ENCODE measurements around the gene FBXL14.
"Not testable (repeated sequence)": the region's sequence is repeated elsewhere in the genome, so short reads cannot be mapped to it uniquely, and the experiment has no call there.

Gene FBXL14

DNA sequence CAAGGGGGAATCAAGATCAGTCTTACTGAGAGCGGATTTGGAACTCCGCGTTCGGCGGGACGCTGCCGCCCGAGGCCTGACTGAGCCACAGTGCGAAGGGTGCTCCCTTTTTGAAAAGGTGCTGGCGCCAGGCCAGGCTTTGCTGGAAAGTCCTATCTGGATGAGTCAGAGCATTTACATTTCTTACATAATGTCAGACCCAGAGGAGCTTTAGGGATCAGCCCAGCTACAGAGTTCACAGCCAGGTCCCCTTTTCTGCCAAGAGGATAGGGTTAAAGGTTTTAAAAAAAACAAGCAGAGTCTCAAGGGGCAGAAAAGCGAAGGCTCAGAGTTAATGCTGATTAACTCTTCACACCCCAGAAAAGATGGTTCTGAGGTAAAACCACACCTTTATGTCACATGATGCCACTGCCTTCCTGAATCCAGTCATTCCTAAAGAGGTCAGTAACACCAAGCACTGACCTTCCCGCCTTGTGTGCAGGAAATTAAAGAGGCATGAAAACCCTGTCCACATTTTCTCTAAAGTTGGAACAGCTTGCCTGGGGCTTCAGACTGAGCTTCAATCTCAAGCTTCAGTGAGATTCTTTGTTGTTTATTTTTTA is 11.7 kb upstream of the FBXL14 start:
- H3K4me1 ChIP-seq (ENCODE audit: control insufficient read depth, insufficient read depth, low read length), result no peaks in the 10 kb centered on the region; the same call in 1 of the 2 replicates

DNA sequence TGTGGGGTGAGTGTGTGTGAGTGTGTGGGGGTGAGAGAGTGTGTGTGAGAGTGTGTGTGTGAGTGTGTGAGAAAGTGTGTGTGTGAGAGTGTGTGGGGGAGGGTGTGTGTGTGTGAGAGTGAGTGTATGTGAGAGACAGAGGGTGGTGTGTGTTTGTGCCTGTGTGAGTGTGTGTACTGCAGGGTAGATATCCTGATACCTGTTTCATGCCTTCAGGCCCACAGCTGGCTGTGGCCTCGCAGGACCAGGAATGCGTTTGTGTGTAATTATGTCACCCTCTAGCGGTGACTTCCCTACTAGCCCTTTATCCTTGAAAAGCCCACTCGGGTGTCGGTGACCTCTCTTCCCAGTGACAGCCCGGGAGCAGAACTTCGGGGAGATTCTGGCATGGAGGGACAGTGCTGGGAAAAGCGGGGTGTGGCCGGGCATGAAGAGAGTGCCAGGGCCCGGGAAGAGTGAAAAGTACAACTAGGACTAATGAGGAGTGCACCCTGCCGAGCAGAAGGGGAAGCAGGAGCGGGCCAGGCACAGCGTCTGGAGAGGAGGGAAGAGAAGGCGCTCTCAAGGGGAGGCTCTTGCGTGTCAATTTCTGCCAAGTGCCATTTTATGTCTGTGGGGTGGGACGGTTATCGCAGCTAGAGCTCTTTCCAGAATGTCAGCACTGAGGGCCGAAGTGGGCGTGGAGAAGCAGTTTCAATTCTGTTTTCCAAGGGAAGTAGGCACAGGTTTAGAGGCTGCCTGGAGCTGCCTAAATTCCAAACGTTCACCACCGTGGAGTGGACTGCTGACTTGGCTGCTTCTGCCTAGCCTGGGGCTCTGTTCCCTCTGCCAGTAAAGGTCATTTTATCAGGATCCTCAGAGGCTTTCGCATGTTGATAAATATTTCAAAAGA is 11.0 kb upstream of the FBXL14 start:
- Histone ChIP-seq H3K36me3 (ENCODE audit: control insufficient read depth, insufficient read depth, low read length) (no peaks in the 10 kb centered on the region), H3K27me3 (ENCODE audit: control insufficient read depth, insufficient read depth, low read length) (peaks cover 5% of the 10 kb centered on the region; the same call in 1 of the 2 replicates), H3K27ac (ENCODE audit: low read length) (no peak overlapping the region), H3K9me3 (ENCODE audit: control insufficient read depth, insufficient read depth, low read length) (no peaks in the 10 kb centered on the region), H3K4me1 (ENCODE audit: control insufficient read depth, insufficient read depth, low read length) (no peaks in the 10 kb centered on the region; the same call in 1 of the 2 replicates), H3K4me3 (ENCODE audit: low read length) (peak overlapping the region; percentile 22; the same call in 1 of the 2 replicates)
- DNase-seq (ENCODE audit: low read depth, low spot score), result no peak
- no CpG with 5 or more reads among the region's 22 CpGs for WGBS (ENCODE audit: insufficient coverage, insufficient read length)

More for the DNA sequence above, 11.7 kb upstream of the FBXL14 start:
- Histone ChIP-seq H3K4me3 (ENCODE audit: low read length) (no peak overlapping the region; the same call in 1 of the 2 replicates), H3K36me3 (ENCODE audit: control insufficient read depth, insufficient read depth, low read length) (no peaks in the 10 kb centered on the region), H3K27ac (ENCODE audit: low read length) (no peak overlapping the region), H3K27me3 (ENCODE audit: control insufficient read depth, insufficient read depth, low read length) (peaks cover 5% of the 10 kb centered on the region; the same call in 1 of the 2 replicates), H3K9me3 (ENCODE audit: control insufficient read depth, insufficient read depth, low read length) (no peaks in the 10 kb centered on the region)
- DNase-seq (ENCODE audit: low read depth, low spot score), result no peak
- no CpG with 5 or more reads among the region's 12 CpGs for WGBS (ENCODE audit: insufficient coverage, insufficient read length)

DNA sequence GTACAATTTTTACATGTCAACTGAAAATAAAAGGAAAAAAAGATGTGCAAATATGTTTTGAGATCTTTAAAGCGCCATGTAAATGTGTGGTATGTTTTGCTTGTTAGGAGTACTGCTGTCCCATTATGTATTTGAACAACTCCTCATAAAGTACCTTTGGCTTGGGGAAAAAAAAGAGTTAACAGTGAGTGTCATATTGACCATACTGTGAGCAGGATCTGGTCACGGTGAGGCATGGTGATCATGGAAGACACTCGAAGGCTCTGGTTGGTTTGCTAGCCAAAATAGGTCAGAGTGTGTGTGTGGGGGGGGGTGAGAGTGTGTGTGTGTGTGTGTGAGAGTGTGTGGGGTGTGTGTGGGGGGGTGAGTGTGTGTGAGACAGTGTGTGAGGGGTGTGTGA is 10.1 kb upstream of the FBXL14 start:
- no peaks in the 10 kb centered on the region; the same call in 1 of the 2 replicates for H3K4me1 ChIP-seq (ENCODE audit: control insufficient read depth, insufficient read depth, low read length)
- DNase-seq (ENCODE audit: low read depth, low spot score), result no peak
- WGBS (ENCODE audit: insufficient coverage, insufficient read length), result no CpG with 5 or more reads among the region's 3 CpGs
- H3K9me3 ChIP-seq (ENCODE audit: control insufficient read depth, insufficient read depth, low read length), result no peaks in the 10 kb centered on the region
- no peak overlapping the region for H3K27ac ChIP-seq (ENCODE audit: low read length)
- no peak overlapping the region for H3K4me3 ChIP-seq (ENCODE audit: low read length)
- H3K27me3 ChIP-seq (ENCODE audit: control insufficient read depth, insufficient read depth, low read length), result peaks cover 5% of the 10 kb centered on the region; the same call in 1 of the 2 replicates
- no peaks in the 10 kb centered on the region for H3K36me3 ChIP-seq (ENCODE audit: control insufficient read depth, insufficient read depth, low read length)

DNA sequence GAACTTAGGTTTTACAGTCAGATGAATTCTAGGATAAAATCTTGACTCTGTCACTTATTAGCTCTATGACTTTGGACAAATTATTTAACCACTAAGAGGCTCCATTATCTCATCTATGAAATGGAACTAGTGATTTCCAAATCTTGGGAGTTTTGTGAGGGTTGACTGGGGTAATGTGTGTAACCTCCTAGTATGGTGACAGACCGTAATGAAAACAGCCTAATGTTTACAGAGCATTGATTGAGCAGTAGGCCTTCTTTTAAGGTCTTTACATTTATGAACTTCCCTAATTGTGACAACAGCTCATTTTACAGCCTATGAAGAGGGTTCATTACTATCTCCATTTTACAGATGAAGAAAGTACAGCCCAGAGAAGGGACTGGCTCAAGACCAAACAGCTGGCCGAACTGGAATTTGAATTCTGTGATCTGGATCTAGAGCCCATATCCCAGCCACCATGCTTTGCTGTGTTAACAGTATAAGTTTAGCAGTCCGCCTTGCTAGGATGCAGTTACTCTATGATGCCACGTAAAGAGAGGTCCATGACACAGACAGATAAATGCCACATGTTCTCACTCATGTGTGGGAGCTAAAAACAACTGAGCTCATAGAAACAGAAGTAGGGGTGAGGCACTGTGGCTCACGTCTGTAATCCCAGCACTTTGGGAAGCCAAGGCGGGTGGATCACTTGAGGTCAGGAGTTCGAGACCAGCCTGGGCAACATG is 9.1 kb upstream of the FBXL14 start:
- Histone ChIP-seq H3K27ac (ENCODE audit: low read length) (no peak overlapping the region), H3K36me3 (ENCODE audit: control insufficient read depth, insufficient read depth, low read length) (no peaks in the 10 kb centered on the region), H3K9me3 (ENCODE audit: control insufficient read depth, insufficient read depth, low read length) (no peaks in the 10 kb centered on the region), H3K4me3 (ENCODE audit: low read length) (no peak overlapping the region), H3K4me1 (ENCODE audit: control insufficient read depth, insufficient read depth, low read length) (no peaks in the 10 kb centered on the region; the same call in 1 of the 2 replicates), H3K27me3 (ENCODE audit: control insufficient read depth, insufficient read depth, low read length) (peaks cover 5% of the 10 kb centered on the region; the same call in 1 of the 2 replicates)
- WGBS (ENCODE audit: insufficient coverage, insufficient read length), result no CpG with 5 or more reads among the region's 7 CpGs
- DNase-seq (ENCODE audit: low read depth, low spot score), result no peak

DNA sequence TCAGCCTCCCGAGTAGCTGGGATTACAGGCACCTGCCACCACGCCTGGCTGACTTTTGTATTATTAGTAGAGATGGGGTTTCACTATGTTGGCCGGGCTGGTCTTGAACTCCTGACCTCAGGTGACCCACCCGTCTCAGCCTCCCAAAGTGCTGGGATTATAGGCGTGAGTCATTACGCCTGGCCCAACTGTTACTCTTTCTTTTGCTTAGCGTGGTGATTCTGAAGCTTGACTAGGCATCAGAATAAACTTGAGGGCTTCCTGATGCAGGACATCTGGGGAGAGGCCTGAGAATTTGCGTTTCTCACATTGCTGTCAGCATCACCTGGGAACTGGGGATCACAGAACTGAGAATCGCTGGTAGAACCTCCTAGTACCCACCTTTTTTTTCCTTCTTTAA is 8.3 kb upstream of the FBXL14 start:
- not testable (repeated sequence) for H3K27ac ChIP-seq (ENCODE audit: low read length); H3K4me1 ChIP-seq (ENCODE audit: control insufficient read depth, insufficient read depth, low read length); H3K36me3 ChIP-seq (ENCODE audit: control insufficient read depth, insufficient read depth, low read length); H3K4me3 ChIP-seq (ENCODE audit: low read length); H3K9me3 ChIP-seq (ENCODE audit: control insufficient read depth, insufficient read depth, low read length); DNase-seq (ENCODE audit: low read depth, low spot score); H3K27me3 ChIP-seq (ENCODE audit: control insufficient read depth, insufficient read depth, low read length)
- WGBS (ENCODE audit: insufficient coverage, insufficient read length), result no CpG with 5 or more reads among the region's 9 CpGs

DNA sequence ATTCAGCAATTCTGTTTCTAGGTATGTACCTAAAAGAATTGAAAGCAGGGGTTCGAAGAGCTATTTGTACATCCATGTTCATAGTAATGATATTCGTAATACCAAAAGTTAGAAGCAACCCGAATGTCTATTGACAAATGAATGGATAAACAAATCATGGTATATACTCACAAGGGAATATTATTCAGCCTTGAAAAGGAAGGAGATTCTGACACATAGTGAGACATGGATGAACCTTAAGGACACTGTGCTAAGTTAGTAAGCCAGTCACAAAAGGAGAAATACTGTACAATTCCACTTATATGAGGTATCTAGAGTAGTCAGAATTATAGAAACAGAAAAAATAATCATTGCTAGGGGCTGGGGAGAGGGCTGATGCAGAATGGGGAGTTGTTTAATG is 4.4 kb upstream of the FBXL14 start:
- H3K4me1 ChIP-seq (ENCODE audit: control insufficient read depth, insufficient read depth, low read length), result no peaks in the 10 kb centered on the region
- H3K9me3 ChIP-seq (ENCODE audit: control insufficient read depth, insufficient read depth, low read length), result no peaks in the 10 kb centered on the region
- no peak overlapping the region for H3K4me3 ChIP-seq (ENCODE audit: low read length)
- H3K36me3 ChIP-seq (ENCODE audit: control insufficient read depth, insufficient read depth, low read length), result no peaks in the 10 kb centered on the region
- no CpG with 5 or more reads among the region's 3 CpGs for WGBS (ENCODE audit: insufficient coverage, insufficient read length)
- no peak for DNase-seq (ENCODE audit: low read depth, low spot score)
- peaks cover 6% of the 10 kb centered on the region; the same call in 1 of the 2 replicates for H3K27me3 ChIP-seq (ENCODE audit: control insufficient read depth, insufficient read depth, low read length)
- H3K27ac ChIP-seq (ENCODE audit: low read length), result no peak overlapping the region

DNA sequence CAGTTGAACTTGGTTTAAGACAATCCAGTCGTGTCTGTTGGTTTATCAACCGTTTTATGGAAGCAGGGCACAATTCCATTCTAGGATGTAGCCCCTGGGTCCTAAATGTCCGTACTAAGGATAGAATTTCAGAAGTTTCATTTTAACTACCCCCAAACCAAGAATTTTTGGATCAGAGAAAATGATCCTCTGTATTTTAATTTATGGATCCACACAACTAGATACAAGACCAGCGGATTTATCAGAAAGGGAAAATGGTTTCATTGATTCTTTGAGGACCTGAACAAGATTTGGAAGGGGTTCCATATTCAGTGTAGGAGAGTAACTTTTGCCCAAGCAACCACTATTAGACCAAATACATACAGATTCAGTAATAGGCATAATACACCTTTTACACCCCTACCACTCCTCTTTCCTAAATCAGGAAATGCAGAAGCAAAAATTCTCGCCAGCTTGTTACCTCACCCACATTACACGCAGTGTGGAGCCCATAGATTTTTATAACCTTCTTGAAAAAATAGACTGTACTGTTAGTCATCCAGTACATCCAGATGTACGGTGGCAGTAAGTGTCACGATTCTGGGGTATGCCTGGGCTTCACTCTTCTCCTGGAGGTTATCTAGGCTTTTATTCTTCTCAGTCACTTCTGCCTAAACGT is 1.4 kb upstream of the FBXL14 start:
- no peak overlapping the region for H3K27ac ChIP-seq (ENCODE audit: low read length)
- H3K36me3 ChIP-seq (ENCODE audit: control insufficient read depth, insufficient read depth, low read length), result no peaks in the 10 kb centered on the region
- no peak overlapping the region for H3K4me3 ChIP-seq (ENCODE audit: low read length)
- H3K4me1 ChIP-seq (ENCODE audit: control insufficient read depth, insufficient read depth, low read length), result peaks cover 9% of the 10 kb centered on the region
- H3K9me3 ChIP-seq (ENCODE audit: control insufficient read depth, insufficient read depth, low read length), result no peaks in the 10 kb centered on the region
- WGBS (ENCODE audit: insufficient coverage, insufficient read length), result no CpG with 5 or more reads among the region's 9 CpGs
- peaks cover 19% of the 10 kb centered on the region; the same call in 1 of the 2 replicates for H3K27me3 ChIP-seq (ENCODE audit: control insufficient read depth, insufficient read depth, low read length)
- no peak for DNase-seq (ENCODE audit: low read depth, low spot score)

DNA sequence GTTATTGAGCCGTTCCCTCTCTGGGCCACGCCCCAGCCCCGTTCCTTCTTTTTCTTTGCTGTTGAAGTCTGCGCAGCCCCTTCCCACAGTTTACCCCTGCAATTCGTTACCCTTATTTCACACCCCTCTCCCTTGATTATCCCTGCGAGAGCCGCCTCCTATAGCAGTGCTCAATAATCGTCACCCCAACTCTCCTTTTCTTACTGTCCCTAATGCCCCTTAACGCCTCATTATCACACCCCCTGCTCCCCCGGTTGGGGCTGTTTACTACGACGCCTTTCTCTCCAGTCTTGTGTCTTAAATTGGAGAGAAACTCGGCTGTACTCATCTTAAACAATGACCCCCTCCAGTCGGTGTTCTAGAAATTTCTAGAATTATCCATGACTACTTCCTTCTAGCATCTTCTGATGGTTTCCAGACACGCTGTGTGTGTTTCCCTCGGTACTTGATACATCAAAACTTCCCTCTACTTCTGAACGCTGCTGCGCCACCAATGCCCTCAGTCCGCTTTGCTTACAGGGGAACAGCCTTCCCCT is 713 bp upstream of the FBXL14 start:
- DNase-seq (ENCODE audit: low read depth, low spot score), result no peak
- Histone ChIP-seq H3K4me3 (ENCODE audit: low read length) (peak overlapping the region; percentile 46; the same call in 1 of the 2 replicates), H3K4me1 (ENCODE audit: control insufficient read depth, insufficient read depth, low read length) (peaks cover 9% of the 10 kb centered on the region), H3K27me3 (ENCODE audit: control insufficient read depth, insufficient read depth, low read length) (peaks cover 19% of the 10 kb centered on the region; the same call in 1 of the 2 replicates), H3K36me3 (ENCODE audit: control insufficient read depth, insufficient read depth, low read length) (no peaks in the 10 kb centered on the region), H3K9me3 (ENCODE audit: control insufficient read depth, insufficient read depth, low read length) (no peaks in the 10 kb centered on the region), H3K27ac (ENCODE audit: low read length) (no peak overlapping the region)
- no CpG with 5 or more reads among the region's 19 CpGs for WGBS (ENCODE audit: insufficient coverage, insufficient read length)

DNA sequence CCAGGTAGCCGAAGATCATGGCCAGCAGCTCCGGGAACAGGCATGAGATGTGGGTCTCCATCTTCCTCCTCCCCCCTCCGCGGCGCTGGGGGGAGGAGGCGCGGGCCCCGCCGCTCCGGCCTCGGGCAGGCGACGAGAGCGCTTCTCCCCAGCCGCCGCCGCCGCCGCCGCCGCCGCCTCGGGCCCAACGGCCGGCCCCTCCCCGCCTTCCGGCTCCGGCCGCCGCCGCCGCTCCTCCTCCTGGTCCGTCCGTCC is 448 bp downstream of the FBXL14 start:
- no peaks in the 10 kb centered on the region for H3K36me3 ChIP-seq (ENCODE audit: control insufficient read depth, insufficient read depth, low read length)
- H3K27ac ChIP-seq (ENCODE audit: low read length), result no peak overlapping the region
- no CpG with 5 or more reads among the region's 34 CpGs for WGBS (ENCODE audit: insufficient coverage, insufficient read length)
- H3K4me1 ChIP-seq (ENCODE audit: control insufficient read depth, insufficient read depth, low read length), result peaks cover 9% of the 10 kb centered on the region
- no peaks in the 10 kb centered on the region for H3K9me3 ChIP-seq (ENCODE audit: control insufficient read depth, insufficient read depth, low read length)
- peak overlapping the region; percentile 46; the same call in 1 of the 2 replicates for H3K4me3 ChIP-seq (ENCODE audit: low read length)
- H3K27me3 ChIP-seq (ENCODE audit: control insufficient read depth, insufficient read depth, low read length), result peaks cover 19% of the 10 kb centered on the region; the same call in 1 of the 2 replicates
- no peak for DNase-seq (ENCODE audit: low read depth, low spot score)
